Transverse colon (tissue), 4 donors: ENCODE results near the gene STMND1. TPM values are rescaled to one million over a fixed set of nuclear protein-coding genes. Genes with fewer than 3 reads are reported as not detected.

Experiments used
- DNase-seq: peaks from one replicate; pipeline ENCODE4 v3.0.0-alpha.2; 2019
- H3K27ac ChIP-seq, 4 donors: fragments of 200-600 bp; sonication (generic); 2 replicates each; pipeline ENCODE4 v1.5.1; 2016 to 2018; ENCODE audit warnings: inconsistent platforms in 4 of 4
- H3K27me3 ChIP-seq: fragments of 200-600 bp; sonication (generic); 2 replicates; pipeline ENCODE4 v1.5.1; 2017; ENCODE audit warnings: inconsistent platforms
- H3K36me3 ChIP-seq, 4 donors: fragments of 200-600 bp; sonication (generic); 2 replicates each; pipeline ENCODE4 v1.5.1; 2017 to 2019; ENCODE audit warnings: inconsistent platforms in 4 of 4
- H3K4me1 ChIP-seq, 4 donors: fragments of 200-600 bp; sonication (generic); 2 replicates each; pipeline ENCODE4 v1.5.1; 2017 to 2020; ENCODE audit warnings: inconsistent platforms in 4 of 4
- H3K4me3 ChIP-seq, 4 donors: fragments of 200-600 bp; sonication (generic); 1 replicate in 1 of 4; 2 replicates in 3 of 4; pipeline versions ENCODE4 v1.5.1 to v1.6.1; 2017 to 2019; ENCODE audit warnings: inconsistent platforms in 4 of 4
- H3K9me3 ChIP-seq, 2 donors: fragments of 200-600 bp; sonication (generic); 2 replicates each; pipeline ENCODE4 v1.5.1; 2017 to 2019; ENCODE audit warnings: inconsistent platforms in 2 of 2
- EP300 ChIP-seq: sonication (generic); formaldehyde crosslinking; IDR thresholded peaks from one replicate; pipeline ENCODE4 v1.6.1; 2017; ENCODE audit warnings: antibody characterized with exemption, low read depth
- POLR2A ChIP-seq: fragments of 450-650 bp; IDR thresholded peaks from one replicate; pipeline ENCODE4 v1.6.1; 2016; ENCODE audit warnings: antibody characterized with exemption, mild to moderate bottlenecking, moderate library complexity
- POLR2AphosphoS5 ChIP-seq, 3 donors: sonication (generic); formaldehyde crosslinking; IDR thresholded peaks; one replicate each; pipeline ENCODE4 v1.6.1; 2016; ENCODE audit warnings: antibody characterized with exemption in 3 of 3
- WGBS, 2 donors: methylation state at CpG; one replicate each; pipeline ENCODE4 v1.1.5; 2018; ENCODE audit warnings: low coverage in 1 of 2; 5-methylcytosine and 5-hydroxymethylcytosine counted together
- in situ Hi-C, 4 donors: fragments of 200-750 bp; cut with MboI; loops; one replicate each; pipeline versions ENCODE4 v1.15.0 to v1.15.1; 2017; ENCODE audit warnings: low sequenced_read_pairs in 3 of 4, low pct_ligation_motif_present in 1 of 4, low pct_unique_long_range_greater_than_20kb in 1 of 4
- intact Hi-C: fragments of 100-400 bp; cut with DNase I; formaldehyde crosslinking; loops from one replicate; pipeline ENCODE4 v1.15.1; 2023; ENCODE audit warnings: low total_unique reads
- total RNA-seq, 4 donors: library from RNA; depleted of rRNA; stranded (reverse); fragments of >200 nt; gene quantifications; one replicate each; pipeline ENCODE4 v1.1.0, GENCODE V29; 2016
- TF ChIP-seq, protein P1 (sequence below), 5 experiments: fragments of 200-600 bp in 3 of 5; fragments of 450-650 bp in 2 of 5; sonication (generic) in 3 of 5; IDR thresholded peaks; 1 replicate in 2 of 5; 2 replicates in 3 of 5; pipeline ENCODE4 v1.5.1; 2016 to 2017; ENCODE audit warnings: antibody characterized with exemption in 5 of 5, inconsistent platforms in 3 of 5, mild to moderate bottlenecking in 2 of 5, moderate library complexity in 1 of 5

STMND1 gene
- total RNA-seq, 4 donors from 2014 or later: 1.1 to 9.3 (median 1.1) TPM; not detected in 1

DNA sequence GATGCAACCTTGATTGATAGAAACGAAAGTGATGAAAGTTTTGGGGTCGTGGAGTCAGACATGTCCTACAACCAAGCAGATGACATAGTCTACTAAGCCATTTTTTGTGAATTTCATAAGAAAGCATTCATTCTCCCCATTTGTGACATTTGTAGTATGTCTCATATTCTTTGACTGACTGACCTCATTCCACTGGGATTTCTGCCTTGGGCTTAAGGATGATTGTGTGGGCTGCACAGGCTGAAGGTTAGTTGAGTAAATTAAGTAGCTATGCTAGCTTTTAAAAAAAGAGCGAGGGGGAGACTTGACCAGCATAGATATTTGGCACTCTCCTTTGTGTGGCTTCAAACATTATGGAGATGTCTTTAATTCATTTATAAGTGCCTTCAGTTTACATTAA, 28.9 kb downstream of the STMND1 start:
- H3K4me1 ChIP-seq: no peaks in the 10 kb centered on the region
- no peak for DNase-seq
- H3K27ac ChIP-seq: no peak overlapping the region
- H3K36me3 ChIP-seq: no peaks in the 10 kb centered on the region
- intact Hi-C loops (no loop called here), in situ Hi-C loops (no loop called here)
- peaks cover 4 to 12% of the 10 kb centered on the region in 2 donors for H3K9me3 ChIP-seq
- no peak for TF ChIP-seq EP300
- no peak for TF ChIP-seq POLR2A
- TF ChIP-seq, protein P1, sequence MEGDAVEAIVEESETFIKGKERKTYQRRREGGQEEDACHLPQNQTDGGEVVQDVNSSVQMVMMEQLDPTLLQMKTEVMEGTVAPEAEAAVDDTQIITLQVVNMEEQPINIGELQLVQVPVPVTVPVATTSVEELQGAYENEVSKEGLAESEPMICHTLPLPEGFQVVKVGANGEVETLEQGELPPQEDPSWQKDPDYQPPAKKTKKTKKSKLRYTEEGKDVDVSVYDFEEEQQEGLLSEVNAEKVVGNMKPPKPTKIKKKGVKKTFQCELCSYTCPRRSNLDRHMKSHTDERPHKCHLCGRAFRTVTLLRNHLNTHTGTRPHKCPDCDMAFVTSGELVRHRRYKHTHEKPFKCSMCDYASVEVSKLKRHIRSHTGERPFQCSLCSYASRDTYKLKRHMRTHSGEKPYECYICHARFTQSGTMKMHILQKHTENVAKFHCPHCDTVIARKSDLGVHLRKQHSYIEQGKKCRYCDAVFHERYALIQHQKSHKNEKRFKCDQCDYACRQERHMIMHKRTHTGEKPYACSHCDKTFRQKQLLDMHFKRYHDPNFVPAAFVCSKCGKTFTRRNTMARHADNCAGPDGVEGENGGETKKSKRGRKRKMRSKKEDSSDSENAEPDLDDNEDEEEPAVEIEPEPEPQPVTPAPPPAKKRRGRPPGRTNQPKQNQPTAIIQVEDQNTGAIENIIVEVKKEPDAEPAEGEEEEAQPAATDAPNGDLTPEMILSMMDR (IDR thresholded peaks at IDR 0.05): no peak
- TF ChIP-seq POLR2AphosphoS5 (IDR thresholded peaks at IDR 0.05): no peak
- 64 to 75% methylated on average over 3 of the region's 3 CpGs for whole genome bisulfite sequencing, 2 donors
- no peaks in the 10 kb centered on the region for H3K27me3 ChIP-seq
- no peak overlapping the region for H3K4me3 ChIP-seq

GRCh38 chr6:17132967-17133366, 31.1 kb downstream of the STMND1 start:
- Histone ChIP-seq H3K9me3 (peaks cover 7 to 19% of the 10 kb centered on the region in 2 donors), H3K27ac (no peak overlapping the region), H3K36me3 (no peaks in the 10 kb centered on the region), H3K4me3 (no peak overlapping the region), H3K27me3 (no peaks in the 10 kb centered on the region), H3K4me1 (no peaks in the 10 kb centered on the region)
- TF ChIP-seq POLR2A (no peak), EP300 (no peak), POLR2AphosphoS5 (IDR thresholded peaks at IDR 0.05) (no peak)
- TF ChIP-seq, protein P1 (IDR thresholded peaks at IDR 0.05): no peak
- no peak for DNase-seq
- intact Hi-C loops (no loop called here), in situ Hi-C loops (no loop called here)

GRCh38 chr6:17138033-17138432, 36.2 kb downstream of the STMND1 start:
- Histone ChIP-seq H3K4me3 (no peak overlapping the region), H3K27me3 (no peaks in the 10 kb centered on the region), H3K36me3 (no peaks in the 10 kb centered on the region), H3K27ac (no peak overlapping the region), H3K9me3 (peaks cover 9 to 21% of the 10 kb centered on the region in 2 donors), H3K4me1 (no peaks in the 10 kb centered on the region)
- DNase-seq: no peak
- intact Hi-C loops (no loop called here), in situ Hi-C loops (no loop called here)
- TF ChIP-seq EP300: no peak
- TF ChIP-seq POLR2A: no peak
- TF ChIP-seq, protein P1 (IDR thresholded peaks at IDR 0.05): no peak
- no peak for TF ChIP-seq POLR2AphosphoS5 (IDR thresholded peaks at IDR 0.05)
- 45 to 54% methylated on average over 2 of the region's 2 CpGs for WGBS, 2 donors

DNA sequence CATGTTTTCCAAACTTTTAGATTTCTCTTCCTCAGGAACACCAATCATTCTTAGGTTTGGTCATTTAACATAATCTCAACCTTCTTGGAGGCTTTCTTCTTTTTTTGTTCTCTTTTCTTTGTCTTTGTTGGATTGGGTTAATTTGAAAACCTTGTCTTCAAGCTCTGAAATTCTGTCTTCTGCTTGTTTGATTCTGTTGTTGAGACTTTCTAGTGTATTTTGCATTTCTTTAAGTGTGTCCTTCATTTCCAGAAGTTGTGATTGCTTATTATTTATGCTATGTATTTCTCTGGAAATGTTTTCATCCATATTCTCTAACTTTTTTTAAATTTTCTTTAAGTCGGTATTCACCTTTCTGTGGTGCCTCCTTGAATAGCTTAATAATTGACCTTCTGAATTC, 42.2 kb downstream of the STMND1 start:
- H3K27me3 ChIP-seq: no peaks in the 10 kb centered on the region
- no peaks in the 10 kb centered on the region for H3K4me1 ChIP-seq
- in situ Hi-C loops: no loop called here
- H3K4me3 ChIP-seq: no peak overlapping the region
- no peaks in the 10 kb centered on the region for H3K36me3 ChIP-seq
- H3K27ac ChIP-seq: no peak overlapping the region
- DNase-seq: no peak
- TF ChIP-seq, protein P1 (IDR thresholded peaks at IDR 0.05): no peak
- TF ChIP-seq POLR2AphosphoS5 (IDR thresholded peaks at IDR 0.05) (no peak), POLR2A (no peak), EP300 (no peak)
- intact Hi-C loops: no loop called here
- 100% methylated on average over 1 of the region's 1 CpG for WGBS, 2 donors
- no peaks in the 10 kb centered on the region for H3K9me3 ChIP-seq
